Fibroblast of lung (primary cell): Measurements from ENCODE around the gene MED10.

Source experiments
- EZH2 ChIP-seq: IDR thresholded peaks from 2 replicates; pipeline ENCODE4 v1.5.1; 2012; ENCODE audit warnings: low read length, control low read depth, mild to moderate bottlenecking; ENCODE audit errors: missing control alignments
- TF ChIP-seq, protein P1 (sequence below), 2 donors: IDR thresholded peaks in 1 of 2; conservative IDR thresholded peaks in 1 of 2; 1 replicate in 1 of 2; 2 replicates in 1 of 2; pipeline ENCODE4 v1.5.1; 2011 to 2012; ENCODE audit warnings: low read length in 2 of 2, control low read depth in 1 of 2, inconsistent platforms in 1 of 2, low read depth in 1 of 2, mild to moderate bottlenecking in 1 of 2

DNA sequence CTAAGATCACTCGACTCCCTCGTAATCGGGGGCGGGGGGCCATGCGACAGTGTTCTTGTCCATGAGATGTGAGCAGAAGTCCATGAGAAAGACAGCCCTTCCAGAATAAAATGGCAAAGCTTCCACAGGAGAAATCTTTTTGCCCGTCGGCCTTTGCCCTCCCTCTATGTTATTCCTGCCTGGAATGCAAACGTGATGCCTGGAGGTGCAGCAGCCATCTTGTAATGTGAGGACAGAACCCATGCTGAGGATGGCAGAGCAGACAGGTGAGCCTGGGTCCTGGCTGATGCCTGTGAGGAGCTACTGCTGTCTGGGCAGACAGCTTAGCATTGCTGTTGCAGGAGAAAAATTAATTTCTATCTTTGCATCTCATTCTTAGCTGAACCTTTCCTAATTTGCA, 17.2 kb downstream of the MED10 start:
- TF ChIP-seq, protein P1, sequence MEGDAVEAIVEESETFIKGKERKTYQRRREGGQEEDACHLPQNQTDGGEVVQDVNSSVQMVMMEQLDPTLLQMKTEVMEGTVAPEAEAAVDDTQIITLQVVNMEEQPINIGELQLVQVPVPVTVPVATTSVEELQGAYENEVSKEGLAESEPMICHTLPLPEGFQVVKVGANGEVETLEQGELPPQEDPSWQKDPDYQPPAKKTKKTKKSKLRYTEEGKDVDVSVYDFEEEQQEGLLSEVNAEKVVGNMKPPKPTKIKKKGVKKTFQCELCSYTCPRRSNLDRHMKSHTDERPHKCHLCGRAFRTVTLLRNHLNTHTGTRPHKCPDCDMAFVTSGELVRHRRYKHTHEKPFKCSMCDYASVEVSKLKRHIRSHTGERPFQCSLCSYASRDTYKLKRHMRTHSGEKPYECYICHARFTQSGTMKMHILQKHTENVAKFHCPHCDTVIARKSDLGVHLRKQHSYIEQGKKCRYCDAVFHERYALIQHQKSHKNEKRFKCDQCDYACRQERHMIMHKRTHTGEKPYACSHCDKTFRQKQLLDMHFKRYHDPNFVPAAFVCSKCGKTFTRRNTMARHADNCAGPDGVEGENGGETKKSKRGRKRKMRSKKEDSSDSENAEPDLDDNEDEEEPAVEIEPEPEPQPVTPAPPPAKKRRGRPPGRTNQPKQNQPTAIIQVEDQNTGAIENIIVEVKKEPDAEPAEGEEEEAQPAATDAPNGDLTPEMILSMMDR (conservative IDR thresholded peaks at IDR 0.05 in 1 of 2, IDR thresholded peaks at IDR 0.05 in 1 of 2; ENCODE audit: low read depth in 1 of 2, low read length in 2 of 2) = no peak
- TF ChIP-seq EZH2 = no peak
